Mucosa of stomach (tissue), 1 donor: ENCODE results near the gene ZNHIT1.
"Not testable (repeated sequence)": the region's sequence is repeated elsewhere in the genome, so short reads cannot be mapped to it uniquely, and the experiment has no call there.

Source experiments
- H3K27me3 ChIP-seq: one replicate; pipeline ENCODE4 v1.7.0; 2013; ENCODE audit warnings: mild to moderate bottlenecking, low read length; ENCODE audit not compliant: control insufficient read depth, insufficient read depth
- H3K36me3 ChIP-seq: one replicate; pipeline ENCODE4 v1.7.0; 2013; ENCODE audit warnings: low read length; ENCODE audit not compliant: control insufficient read depth, insufficient read depth
- H3K4me1 ChIP-seq: one replicate; pipeline ENCODE4 v1.7.0; 2013; ENCODE audit warnings: mild to moderate bottlenecking, low read length; ENCODE audit not compliant: control insufficient read depth, insufficient read depth
- H3K4me3 ChIP-seq: one replicate; pipeline ENCODE4 v1.7.0; 2013; ENCODE audit warnings: low read length
- H3K9ac ChIP-seq: one replicate; pipeline ENCODE4 v1.7.0; 2013; ENCODE audit warnings: mild to moderate bottlenecking, low read length, moderate library complexity
- H3K9me3 ChIP-seq: one replicate; pipeline ENCODE4 v1.7.0; 2013; ENCODE audit warnings: mild to moderate bottlenecking, low read length, moderate library complexity; ENCODE audit not compliant: control insufficient read depth
- donor health status: Pancreatic carcinoma.

The ZNHIT1 gene

DNA sequence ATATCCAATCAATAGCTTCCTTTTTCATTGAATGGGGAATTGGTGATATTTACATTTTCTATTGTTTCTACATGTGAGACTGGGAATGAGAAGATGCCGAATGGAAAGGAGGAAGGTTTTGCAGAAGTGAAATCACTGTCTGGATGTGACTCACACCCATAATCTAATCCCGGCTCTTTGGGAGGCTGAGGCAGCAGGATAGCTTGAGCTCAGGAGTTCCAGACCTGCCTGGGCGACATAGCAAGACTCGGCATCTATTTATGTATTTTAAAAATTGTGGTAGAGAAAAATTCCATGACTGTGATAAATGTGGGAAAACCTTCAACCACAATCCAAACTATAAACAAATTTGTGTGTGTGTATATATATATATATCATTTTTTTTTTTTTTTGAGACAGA lies 37.8 kb downstream of the ZNHIT1 start:
- Histone ChIP-seq H3K4me1 (peaks cover 5% of the 10 kb centered on the region), H3K4me3 (no peak overlapping the region), H3K36me3 (no peaks in the 10 kb centered on the region), H3K9ac (no peak overlapping the region), H3K27me3 (no peaks in the 10 kb centered on the region), H3K9me3 (no peaks in the 10 kb centered on the region)

DNA sequence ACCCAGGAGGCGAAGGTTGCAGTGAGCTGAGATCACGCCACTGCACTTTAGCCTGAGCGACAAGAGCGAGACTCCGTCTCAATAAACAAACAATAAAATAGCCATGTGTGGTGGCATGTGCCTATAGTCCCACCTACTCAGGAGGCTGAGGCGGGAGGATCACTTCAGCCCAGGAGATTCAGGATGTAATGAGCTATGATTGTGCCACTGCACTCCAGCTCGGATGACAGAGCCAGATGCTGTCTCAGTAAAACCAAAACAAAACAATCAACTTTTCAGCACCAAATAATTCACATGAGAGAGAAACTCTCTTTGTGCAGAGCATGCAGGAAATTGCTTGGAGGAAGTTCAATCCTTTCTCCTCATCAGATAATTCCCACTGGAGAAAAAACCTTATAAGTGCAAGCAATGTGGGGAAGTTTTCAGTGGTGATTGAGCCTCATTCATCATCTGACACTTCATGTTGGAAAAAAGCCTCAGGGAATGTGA lies 40.3 kb downstream of the ZNHIT1 start:
- Histone ChIP-seq H3K4me1 (no peaks in the 10 kb centered on the region), H3K27me3 (no peaks in the 10 kb centered on the region), H3K36me3 (no peaks in the 10 kb centered on the region), H3K9me3 (no peaks in the 10 kb centered on the region), H3K9ac (no peak overlapping the region), H3K4me3 (no peak overlapping the region)

DNA sequence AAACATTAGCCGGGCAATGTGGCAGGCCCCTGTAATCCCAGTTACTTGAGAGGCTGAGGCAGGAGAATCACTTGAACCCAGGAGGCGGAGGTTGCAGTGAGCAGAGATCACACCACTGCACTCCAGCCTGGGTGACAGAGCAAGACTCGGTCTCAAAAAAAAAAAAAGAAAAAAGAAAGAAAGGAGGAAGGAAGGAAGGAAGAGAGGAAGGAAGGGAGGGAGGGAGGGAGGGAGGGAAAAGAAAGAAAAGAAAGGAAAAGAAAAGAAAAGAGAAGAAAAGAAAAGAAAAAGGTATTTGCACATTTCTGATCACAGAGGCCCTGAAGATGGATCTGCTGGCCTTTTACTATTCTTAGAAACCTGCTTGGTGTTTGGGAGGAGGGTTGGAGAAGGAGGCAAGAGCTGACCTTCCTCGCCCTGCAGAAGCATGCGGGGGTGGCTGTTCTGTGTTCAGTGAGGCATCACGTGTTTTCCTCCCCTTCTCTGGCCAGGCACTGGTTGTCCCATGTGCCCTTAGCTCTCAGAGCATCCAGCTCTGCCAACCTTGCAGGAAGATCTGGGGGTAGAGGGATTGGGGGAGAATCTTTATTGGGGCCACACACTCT lies 46.2 kb downstream of the ZNHIT1 start:
- H3K27me3 ChIP-seq, H3K9me3 ChIP-seq, H3K36me3 ChIP-seq, H3K4me3 ChIP-seq, H3K9ac ChIP-seq, H3K4me1 ChIP-seq: not testable (repeated sequence)

DNA sequence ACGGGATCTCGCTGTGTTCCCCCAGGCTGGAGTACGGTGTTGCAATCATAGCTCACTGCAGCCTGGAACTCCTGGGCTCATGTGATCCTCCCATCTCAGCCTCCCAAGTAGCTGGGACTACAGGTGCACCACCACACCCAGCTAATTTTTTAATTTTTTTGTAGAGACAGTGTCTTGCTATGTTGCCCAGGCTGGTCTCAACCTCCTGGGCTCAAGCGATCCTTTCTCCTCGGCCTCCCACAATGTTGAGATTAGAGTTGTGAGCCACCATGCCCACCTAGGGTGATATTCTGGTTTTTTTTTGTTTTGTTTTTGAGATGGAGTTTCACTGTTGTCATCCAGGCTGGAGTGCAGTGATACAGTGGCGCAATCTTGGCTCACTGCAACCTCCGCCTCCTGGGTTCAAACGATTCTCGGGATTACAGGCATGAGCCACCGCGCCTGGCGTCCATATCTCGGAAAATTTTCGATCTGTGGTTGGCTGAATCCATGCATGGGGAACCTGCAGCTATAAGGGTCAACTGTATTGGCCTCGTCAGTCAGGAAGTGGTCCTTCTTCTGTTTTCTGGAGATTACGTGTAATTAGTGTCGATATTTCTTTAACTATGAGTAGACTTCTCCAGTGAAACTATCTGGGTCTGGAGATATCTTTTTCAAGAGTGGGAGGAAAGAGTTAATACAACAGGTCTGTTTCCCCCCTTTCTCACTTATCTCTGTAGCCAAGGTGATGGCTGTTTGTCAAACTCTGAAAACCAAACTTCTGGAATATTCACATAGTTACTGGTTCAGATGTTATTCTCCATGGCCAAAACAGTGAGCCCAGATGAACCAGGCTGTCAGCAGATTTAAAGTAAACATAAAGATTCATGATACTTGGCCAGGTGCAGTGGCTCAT lies 47.9 kb downstream of the ZNHIT1 start:
- no peaks in the 10 kb centered on the region for H3K4me1 ChIP-seq
- no peaks in the 10 kb centered on the region for H3K9me3 ChIP-seq
- no peaks in the 10 kb centered on the region for H3K27me3 ChIP-seq
- H3K9ac ChIP-seq, result no peak overlapping the region
- H3K4me3 ChIP-seq, result no peak overlapping the region
- no peaks in the 10 kb centered on the region for H3K36me3 ChIP-seq

DNA sequence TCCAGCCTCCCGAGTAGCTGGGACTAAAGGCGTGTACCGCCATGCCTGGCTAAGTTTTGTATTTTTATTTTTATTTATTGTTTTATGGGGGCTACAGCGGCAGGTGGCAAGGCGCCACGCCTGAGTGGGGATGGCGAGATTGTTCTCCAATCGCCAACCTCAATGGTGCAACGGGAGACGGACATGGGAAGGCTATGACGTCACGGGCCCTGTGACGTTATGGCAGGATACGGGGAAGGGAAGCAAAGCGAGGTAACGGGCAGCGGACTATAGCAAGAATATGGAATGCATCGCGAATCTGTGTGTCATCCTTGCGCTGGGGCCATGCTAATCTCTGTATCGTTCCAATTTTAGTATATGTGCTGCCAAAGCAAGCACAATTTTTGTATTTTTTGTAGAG lies 51.7 kb downstream of the ZNHIT1 start:
- H3K4me3 ChIP-seq, result no peak overlapping the region
- no peaks in the 10 kb centered on the region for H3K4me1 ChIP-seq
- no peaks in the 10 kb centered on the region for H3K36me3 ChIP-seq
- H3K9me3 ChIP-seq, result no peaks in the 10 kb centered on the region
- H3K27me3 ChIP-seq, result no peaks in the 10 kb centered on the region
- H3K9ac ChIP-seq, result no peak overlapping the region

DNA sequence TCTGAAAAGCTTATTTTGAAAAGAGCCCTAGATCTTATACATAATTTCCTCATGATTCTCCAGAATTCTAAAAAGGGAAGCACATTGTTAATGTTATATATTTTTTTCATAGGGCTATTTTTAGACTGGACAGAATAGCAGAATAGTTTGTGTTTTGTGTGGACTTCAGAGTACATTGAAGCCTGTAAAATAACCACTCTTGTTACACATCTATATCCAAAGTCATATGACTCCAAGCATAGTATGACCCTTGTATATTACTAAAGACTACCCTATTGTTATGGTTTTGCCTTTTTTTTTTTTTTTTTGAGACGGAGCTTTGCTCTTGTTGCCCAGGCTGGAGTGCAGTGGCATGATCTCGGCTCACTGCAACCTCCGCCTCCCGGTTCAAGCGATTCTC lies 53.1 kb downstream of the ZNHIT1 start:
- peaks cover 4% of the 10 kb centered on the region for H3K27me3 ChIP-seq
- H3K36me3 ChIP-seq, result no peaks in the 10 kb centered on the region
- no peak overlapping the region for H3K9ac ChIP-seq
- no peak overlapping the region for H3K4me3 ChIP-seq
- H3K9me3 ChIP-seq, result no peaks in the 10 kb centered on the region
- no peaks in the 10 kb centered on the region for H3K4me1 ChIP-seq

DNA sequence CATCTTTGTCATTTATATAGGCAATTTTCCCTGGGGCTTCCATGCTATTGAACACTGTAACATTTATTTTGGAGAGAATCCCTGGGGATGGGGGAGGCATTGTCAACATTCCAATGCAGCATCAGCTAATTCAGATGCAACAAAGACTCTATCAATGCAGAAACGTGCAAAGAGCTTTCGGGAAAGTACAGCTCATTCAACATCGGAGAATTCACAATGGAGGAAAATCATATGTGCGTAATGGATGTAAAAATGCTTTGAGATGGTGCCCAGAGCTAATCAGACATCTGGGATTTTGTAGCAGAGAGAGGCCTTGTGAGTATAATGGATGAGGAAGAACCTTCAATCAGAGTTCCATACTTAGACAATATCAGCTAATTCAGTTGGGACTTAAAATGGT lies 55.2 kb downstream of the ZNHIT1 start:
- Histone ChIP-seq H3K36me3 (no peaks in the 10 kb centered on the region), H3K4me1 (no peaks in the 10 kb centered on the region), H3K4me3 (no peak overlapping the region), H3K9ac (no peak overlapping the region), H3K27me3 (peaks cover 4% of the 10 kb centered on the region), H3K9me3 (no peaks in the 10 kb centered on the region)
